Lung (tissue), 13 donors: ENCODE data around the gene SNHG17. TPM values are rescaled to one million over a fixed set of nuclear protein-coding genes. Genes with fewer than 3 reads are reported as not detected.

Source experiments
- ATAC-seq: fragments of 200-7000 bp; cut with Tn5 transposase; one replicate; pipeline ENCODE4 v1.9.1; 2020; ENCODE audit warnings: moderate number of reproducible peaks; ENCODE audit not compliant: insufficient read depth, low FRiP score
- DNase-seq, 3 donors: peaks; one replicate each; pipeline ENCODE4 v3.0.0-alpha.2; 2013 to 2017
- H3K27ac ChIP-seq, 2 donors: one replicate each; pipeline ENCODE4 v1.5.1; 2013; ENCODE audit warnings: mild to moderate bottlenecking in 2 of 2, moderate library complexity in 2 of 2, control low read depth in 1 of 2, inconsistent platforms in 1 of 2, low read depth in 1 of 2, low read length in 1 of 2
- H3K27me3 ChIP-seq, 3 donors: one replicate each; pipeline ENCODE4 v1.5.1; 2013; ENCODE audit warnings: low read length in 2 of 3; ENCODE audit not compliant: control insufficient read depth in 3 of 3, insufficient read depth in 3 of 3
- H3K36me3 ChIP-seq, 4 donors: one replicate each; pipeline ENCODE4 v1.5.1; 2013; ENCODE audit warnings: low read length in 4 of 4, mild to moderate bottlenecking in 1 of 4, moderate library complexity in 1 of 4; ENCODE audit not compliant: control insufficient read depth in 4 of 4, insufficient read depth in 4 of 4
- H3K4me1 ChIP-seq, 5 donors: one replicate each; pipeline ENCODE4 v1.5.1; 2013; ENCODE audit warnings: low read length in 5 of 5, mild to moderate bottlenecking in 2 of 5, moderate library complexity in 1 of 5; ENCODE audit not compliant: control insufficient read depth in 5 of 5, insufficient read depth in 5 of 5
- H3K4me3 ChIP-seq: one replicate; pipeline ENCODE4 v1.5.1; 2013; ENCODE audit warnings: mild to moderate bottlenecking, control low read depth, moderate library complexity
- H3K9ac ChIP-seq, 2 donors: one replicate each; pipeline ENCODE4 v1.5.1; 2013; ENCODE audit warnings: low read length in 2 of 2, control low read depth in 1 of 2; ENCODE audit not compliant: insufficient read depth in 1 of 2
- H3K9me3 ChIP-seq, 4 donors: one replicate each; pipeline ENCODE4 v1.5.1; 2013; ENCODE audit warnings: low read length in 3 of 4, mild to moderate bottlenecking in 1 of 4, moderate library complexity in 1 of 4; ENCODE audit not compliant: control insufficient read depth in 4 of 4, insufficient read depth in 3 of 4
- WGBS, 2 donors: extraction: QIAGEN DNeasy Blood & Tissue Kit; methylation state at CpG; one replicate each; pipeline ENCODE4 v1.1.7; 2013; 5-methylcytosine and 5-hydroxymethylcytosine counted together
- polyA plus RNA-seq, 2 donors: library from polyadenylated mRNA; stranded (reverse); fragments of 200-250 nt; gene quantifications; one replicate each; pipeline ENCODE4 v1.2.1, GENCODE V29; 2013
- small RNA-seq: library from RNA; depleted of rRNA; stranded (forward); fragments of <200 nt; gene quantifications from one replicate; pipeline ENCODE3, GENCODE V24; 2014; ENCODE audit warnings: low replicate concordance
- total RNA-seq, 2 donors: library from RNA; depleted of rRNA in 1 of 2; stranded (reverse); fragments of >200 nt in 1 of 2; gene quantifications; one replicate each; pipeline ENCODE4 v1.2.1, GENCODE V29; 2014 to 2021
- TF ChIP-seq, protein P1 (sequence below): IDR thresholded peaks from 2 replicates; pipeline ENCODE4 v1.5.1; 2012; ENCODE audit warnings: mild to moderate bottlenecking; ENCODE audit errors: control extremely low read depth, extremely low read depth
- donor health status: control.
- donor health status: control.
- donor health status: Bipolar disorder and iron deficiency.
- donor health status: healthy.
- donor health status: DM: yes; HTN: yes; CAD: no.

The SNHG17 gene
- total and polyA plus RNA-seq, 4 donors, result 11.9 to 52.4 (median 34.0) TPM

- H3K9me3 ChIP-seq, result no peaks in the 10 kb centered on the region
- ATAC-seq (no peak), DNase-seq (no peak)
- no peaks in the 10 kb centered on the region for H3K4me1 ChIP-seq
- peaks cover 0 to 2% (median 0%) of the 10 kb centered on the region in 3 donors for H3K27me3 ChIP-seq
- H3K27ac ChIP-seq, result no peak overlapping the region
- TF ChIP-seq, protein P1, sequence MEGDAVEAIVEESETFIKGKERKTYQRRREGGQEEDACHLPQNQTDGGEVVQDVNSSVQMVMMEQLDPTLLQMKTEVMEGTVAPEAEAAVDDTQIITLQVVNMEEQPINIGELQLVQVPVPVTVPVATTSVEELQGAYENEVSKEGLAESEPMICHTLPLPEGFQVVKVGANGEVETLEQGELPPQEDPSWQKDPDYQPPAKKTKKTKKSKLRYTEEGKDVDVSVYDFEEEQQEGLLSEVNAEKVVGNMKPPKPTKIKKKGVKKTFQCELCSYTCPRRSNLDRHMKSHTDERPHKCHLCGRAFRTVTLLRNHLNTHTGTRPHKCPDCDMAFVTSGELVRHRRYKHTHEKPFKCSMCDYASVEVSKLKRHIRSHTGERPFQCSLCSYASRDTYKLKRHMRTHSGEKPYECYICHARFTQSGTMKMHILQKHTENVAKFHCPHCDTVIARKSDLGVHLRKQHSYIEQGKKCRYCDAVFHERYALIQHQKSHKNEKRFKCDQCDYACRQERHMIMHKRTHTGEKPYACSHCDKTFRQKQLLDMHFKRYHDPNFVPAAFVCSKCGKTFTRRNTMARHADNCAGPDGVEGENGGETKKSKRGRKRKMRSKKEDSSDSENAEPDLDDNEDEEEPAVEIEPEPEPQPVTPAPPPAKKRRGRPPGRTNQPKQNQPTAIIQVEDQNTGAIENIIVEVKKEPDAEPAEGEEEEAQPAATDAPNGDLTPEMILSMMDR, result no peak
- no peak overlapping the region for H3K9ac ChIP-seq
- H3K4me3 ChIP-seq, result no peak overlapping the region
- no peaks in the 10 kb centered on the region for H3K36me3 ChIP-seq
- 84 to 85% methylated on average over 5 of the region's 5 CpGs for WGBS, 2 donors
Measured at GRCh38 chr20:38373898-38374297, 61.2 kb downstream of the SNHG17 start.

GRCh38 chr20:38373231-38373867 lies 61.8 kb downstream of the SNHG17 start:
- Histone ChIP-seq H3K4me3 (no peak overlapping the region), H3K4me1 (no peaks in the 10 kb centered on the region), H3K36me3 (no peaks in the 10 kb centered on the region), H3K27ac (no peak overlapping the region), H3K9ac (no peak overlapping the region), H3K9me3 (no peaks in the 10 kb centered on the region), H3K27me3 (peaks cover 0 to 2% (median 0%) of the 10 kb centered on the region in 3 donors)
- ATAC-seq, result peak; percentile 11
- DNase-seq, result no peak
- 52 to 56% methylated on average over 7 of the region's 7 CpGs for WGBS, 2 donors
- TF ChIP-seq, protein P1, result no peak

- no peak overlapping the region for H3K27ac ChIP-seq
- DNase-seq, result no peak
- no peak for ATAC-seq
- H3K4me1 ChIP-seq, result no peaks in the 10 kb centered on the region
- no peak overlapping the region for H3K4me3 ChIP-seq
- H3K27me3 ChIP-seq, result peaks cover 0 to 2% (median 0%) of the 10 kb centered on the region in 3 donors
- TF ChIP-seq, protein P1, result no peak
- H3K36me3 ChIP-seq, result no peaks in the 10 kb centered on the region
- 71 to 77% methylated on average over 5 of the region's 5 CpGs for WGBS, 2 donors
- no peaks in the 10 kb centered on the region for H3K9me3 ChIP-seq
- no peak overlapping the region for H3K9ac ChIP-seq
Measured at GRCh38 chr20:38372806-38373205, 62.3 kb downstream of the SNHG17 start.

Small RNA genes within 50 kb of the gene (small RNA-seq; reads per million reads assigned to genes)
- gene RF00056, result not detected
- 30.9 reads per million, percentile 97 among the genes with 10 or more reads in this experiment for gene SNORA60
- 4.6 reads per million, percentile 94 among the genes with 10 or more reads in this experiment for gene SNORA71A
- gene SNORA71B, result 32.5 reads per million, percentile 97 among the genes with 10 or more reads in this experiment
- gene SNORA71C, result 1.1 reads per million, percentile 83 among the genes with 10 or more reads in this experiment
- gene SNORA71D, result 143 reads per million, percentile 98 among the genes with 10 or more reads in this experiment
- not detected for gene SNORA71E

Other genes starting within 250 kb of the SNHG17 start
- gene KIAA1755, start 174.6 kb downstream of the SNHG17 start, total RNA-seq, result 1 to 10 TPM; 1.9 to 2.0 TPM
- under 1 TPM; 0.33 to 0.75 TPM for gene KIAA1755, start 174.6 kb downstream of the SNHG17 start, polyA plus RNA-seq
- gene BPI, start 131.2 kb downstream of the SNHG17 start, total RNA-seq, result 1 to 10 TPM in 1 of 2 donors, under 1 TPM in 1; 0.49 to 1.8 TPM
- 1 to 10 TPM in 1 of 2 donors, under 1 TPM in 1; 0.31 to 5.6 TPM for gene BPI, start 131.2 kb downstream of the SNHG17 start, polyA plus RNA-seq
- under 1 TPM in 1 of 2 donors, not detected in 1; 0.98 TPM for gene LBP, start 88.8 kb downstream of the SNHG17 start, total RNA-seq
- gene LBP, start 88.8 kb downstream of the SNHG17 start, polyA plus RNA-seq, result 1 to 10 TPM in 1 of 2 donors, under 1 TPM in 1; 0.30 to 4.8 TPM
- 10 to 100 TPM; 30.5 to 58.5 TPM for gene RALGAPB, start 37.5 kb upstream of the SNHG17 start, total RNA-seq
- 10 to 100 TPM in 1 of 2 donors, 1 to 10 TPM in 1; 9.0 to 12.0 TPM for gene RALGAPB, start 37.5 kb upstream of the SNHG17 start, polyA plus RNA-seq
- gene ADIG, start 145.9 kb upstream of the SNHG17 start, total RNA-seq, result not detected
- gene ADIG, start 145.9 kb upstream of the SNHG17 start, polyA plus RNA-seq, result not detected
- 1 to 10 TPM in 1 of 2 donors, under 1 TPM in 1; 0.86 to 5.0 TPM for gene ARHGAP40, start 166.5 kb upstream of the SNHG17 start, total RNA-seq
- gene ARHGAP40, start 166.5 kb upstream of the SNHG17 start, polyA plus RNA-seq, result 1 to 10 TPM in 1 of 2 donors, under 1 TPM in 1; 0.57 to 1.4 TPM